ENCODE measurements around the gene ASB10. TPM values are rescaled to one million over a fixed set of nuclear protein-coding genes. Genes with fewer than 3 reads are reported as not detected.

The ASB10 gene
- total and polyA plus RNA-seq, 2 of the 8 experiments (the other 6 are each of a cell fraction or from before 2014, with no cell fraction given): not detected

DNA sequence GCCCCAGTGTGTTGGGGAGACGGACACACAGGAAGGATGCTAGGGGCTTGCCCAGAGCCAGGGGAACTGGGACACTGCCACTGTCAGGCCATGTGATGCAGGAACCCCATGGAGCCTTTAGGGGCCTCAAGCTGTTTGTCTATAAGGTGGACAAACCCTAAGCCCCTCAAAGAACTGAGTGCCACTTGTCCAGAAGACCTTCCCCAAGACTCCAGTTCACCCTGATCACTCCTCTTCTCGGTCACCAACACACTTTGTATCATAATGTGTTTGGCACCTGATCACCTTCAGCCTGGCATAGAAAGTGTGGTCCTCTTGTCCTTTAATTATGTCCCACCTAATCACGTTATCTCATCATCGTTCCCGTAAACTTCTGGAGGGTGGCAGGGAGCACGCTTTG lies 22.5 kb upstream of the ASB10 start (continued):
- TF ChIP-seq, protein P1, sequence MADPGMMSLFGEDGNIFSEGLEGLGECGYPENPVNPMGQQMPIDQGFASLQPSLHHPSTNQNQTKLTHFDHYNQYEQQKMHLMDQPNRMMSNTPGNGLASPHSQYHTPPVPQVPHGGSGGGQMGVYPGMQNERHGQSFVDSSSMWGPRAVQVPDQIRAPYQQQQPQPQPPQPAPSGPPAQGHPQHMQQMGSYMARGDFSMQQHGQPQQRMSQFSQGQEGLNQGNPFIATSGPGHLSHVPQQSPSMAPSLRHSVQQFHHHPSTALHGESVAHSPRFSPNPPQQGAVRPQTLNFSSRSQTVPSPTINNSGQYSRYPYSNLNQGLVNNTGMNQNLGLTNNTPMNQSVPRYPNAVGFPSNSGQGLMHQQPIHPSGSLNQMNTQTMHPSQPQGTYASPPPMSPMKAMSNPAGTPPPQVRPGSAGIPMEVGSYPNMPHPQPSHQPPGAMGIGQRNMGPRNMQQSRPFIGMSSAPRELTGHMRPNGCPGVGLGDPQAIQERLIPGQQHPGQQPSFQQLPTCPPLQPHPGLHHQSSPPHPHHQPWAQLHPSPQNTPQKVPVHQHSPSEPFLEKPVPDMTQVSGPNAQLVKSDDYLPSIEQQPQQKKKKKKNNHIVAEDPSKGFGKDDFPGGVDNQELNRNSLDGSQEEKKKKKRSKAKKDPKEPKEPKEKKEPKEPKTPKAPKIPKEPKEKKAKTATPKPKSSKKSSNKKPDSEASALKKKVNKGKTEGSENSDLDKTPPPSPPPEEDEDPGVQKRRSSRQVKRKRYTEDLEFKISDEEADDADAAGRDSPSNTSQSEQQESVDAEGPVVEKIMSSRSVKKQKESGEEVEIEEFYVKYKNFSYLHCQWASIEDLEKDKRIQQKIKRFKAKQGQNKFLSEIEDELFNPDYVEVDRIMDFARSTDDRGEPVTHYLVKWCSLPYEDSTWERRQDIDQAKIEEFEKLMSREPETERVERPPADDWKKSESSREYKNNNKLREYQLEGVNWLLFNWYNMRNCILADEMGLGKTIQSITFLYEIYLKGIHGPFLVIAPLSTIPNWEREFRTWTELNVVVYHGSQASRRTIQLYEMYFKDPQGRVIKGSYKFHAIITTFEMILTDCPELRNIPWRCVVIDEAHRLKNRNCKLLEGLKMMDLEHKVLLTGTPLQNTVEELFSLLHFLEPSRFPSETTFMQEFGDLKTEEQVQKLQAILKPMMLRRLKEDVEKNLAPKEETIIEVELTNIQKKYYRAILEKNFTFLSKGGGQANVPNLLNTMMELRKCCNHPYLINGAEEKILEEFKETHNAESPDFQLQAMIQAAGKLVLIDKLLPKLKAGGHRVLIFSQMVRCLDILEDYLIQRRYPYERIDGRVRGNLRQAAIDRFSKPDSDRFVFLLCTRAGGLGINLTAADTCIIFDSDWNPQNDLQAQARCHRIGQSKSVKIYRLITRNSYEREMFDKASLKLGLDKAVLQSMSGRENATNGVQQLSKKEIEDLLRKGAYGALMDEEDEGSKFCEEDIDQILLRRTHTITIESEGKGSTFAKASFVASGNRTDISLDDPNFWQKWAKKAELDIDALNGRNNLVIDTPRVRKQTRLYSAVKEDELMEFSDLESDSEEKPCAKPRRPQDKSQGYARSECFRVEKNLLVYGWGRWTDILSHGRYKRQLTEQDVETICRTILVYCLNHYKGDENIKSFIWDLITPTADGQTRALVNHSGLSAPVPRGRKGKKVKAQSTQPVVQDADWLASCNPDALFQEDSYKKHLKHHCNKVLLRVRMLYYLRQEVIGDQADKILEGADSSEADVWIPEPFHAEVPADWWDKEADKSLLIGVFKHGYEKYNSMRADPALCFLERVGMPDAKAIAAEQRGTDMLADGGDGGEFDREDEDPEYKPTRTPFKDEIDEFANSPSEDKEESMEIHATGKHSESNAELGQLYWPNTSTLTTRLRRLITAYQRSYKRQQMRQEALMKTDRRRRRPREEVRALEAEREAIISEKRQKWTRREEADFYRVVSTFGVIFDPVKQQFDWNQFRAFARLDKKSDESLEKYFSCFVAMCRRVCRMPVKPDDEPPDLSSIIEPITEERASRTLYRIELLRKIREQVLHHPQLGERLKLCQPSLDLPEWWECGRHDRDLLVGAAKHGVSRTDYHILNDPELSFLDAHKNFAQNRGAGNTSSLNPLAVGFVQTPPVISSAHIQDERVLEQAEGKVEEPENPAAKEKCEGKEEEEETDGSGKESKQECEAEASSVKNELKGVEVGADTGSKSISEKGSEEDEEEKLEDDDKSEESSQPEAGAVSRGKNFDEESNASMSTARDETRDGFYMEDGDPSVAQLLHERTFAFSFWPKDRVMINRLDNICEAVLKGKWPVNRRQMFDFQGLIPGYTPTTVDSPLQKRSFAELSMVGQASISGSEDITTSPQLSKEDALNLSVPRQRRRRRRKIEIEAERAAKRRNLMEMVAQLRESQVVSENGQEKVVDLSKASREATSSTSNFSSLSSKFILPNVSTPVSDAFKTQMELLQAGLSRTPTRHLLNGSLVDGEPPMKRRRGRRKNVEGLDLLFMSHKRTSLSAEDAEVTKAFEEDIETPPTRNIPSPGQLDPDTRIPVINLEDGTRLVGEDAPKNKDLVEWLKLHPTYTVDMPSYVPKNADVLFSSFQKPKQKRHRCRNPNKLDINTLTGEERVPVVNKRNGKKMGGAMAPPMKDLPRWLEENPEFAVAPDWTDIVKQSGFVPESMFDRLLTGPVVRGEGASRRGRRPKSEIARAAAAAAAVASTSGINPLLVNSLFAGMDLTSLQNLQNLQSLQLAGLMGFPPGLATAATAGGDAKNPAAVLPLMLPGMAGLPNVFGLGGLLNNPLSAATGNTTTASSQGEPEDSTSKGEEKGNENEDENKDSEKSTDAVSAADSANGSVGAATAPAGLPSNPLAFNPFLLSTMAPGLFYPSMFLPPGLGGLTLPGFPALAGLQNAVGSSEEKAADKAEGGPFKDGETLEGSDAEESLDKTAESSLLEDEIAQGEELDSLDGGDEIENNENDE (IDR thresholded peaks at IDR 0.05; ENCODE audit: insufficient replicate concordance, low read length): no peak
- no peak for TF ChIP-seq CBX5 (IDR thresholded peaks at IDR 0.05; ENCODE audit: low read depth, low read length)
